K562 (cell line): Measurements from ENCODE around the gene SYK. TPM values are rescaled to one million over a fixed set of nuclear protein-coding genes. Genes with fewer than 3 reads are reported as not detected.

ENCODE experiments used
- ATAC-seq: fragments of 200-7000 bp; cut with Tn5 transposase; 3 replicates; pipeline ENCODE4 v1.9.1; 2020; ENCODE audit warnings: moderate library complexity
- BruUV-seq: library from RNA; stranded (reverse); fragments of 400-500 nt; replicated peaks from 2 replicates; lab custom pipeline; 2021; lab: Mats Ljungman, UMichigan
- CTCF ChIA-PET: fragments of 300-600 bp; formaldehyde crosslinking; extraction: SDS; loops from one replicate; lab custom pipeline; 2021; ENCODE audit warnings: low intra/inter-chr PET ratio; lab: Yijun Ruan, JAX
- POLR2A ChIA-PET: fragments of 300-600, 350-650 bp; sonication (Branson Sonifier 250); formaldehyde crosslinking; extraction: SDS; loops from one replicate; lab custom pipeline; 2021; ENCODE audit warnings: antibody characterized with exemption, inconsistent platforms; lab: Yijun Ruan, JAX
- DNase-seq, 4 experiments: peaks; one replicate each; pipeline versions ENCODE4 v3.0.0 to v3.0.0-alpha.2; 2011 to 2018; ENCODE audit warnings: low spot score in 3 of 4, mixed read lengths in 3 of 4; ENCODE audit errors: extremely low read depth in 1 of 4
- FAIRE-seq: peaks from 2 replicates; lab custom pipeline; 2011; peaks lifted over from hg19 to GRCh38; lab: Jason Lieb, UNC
- H2AFZ ChIP-seq: 2 replicates; pipeline ENCODE4 v1.6.0; 2011; ENCODE audit warnings: low read depth, low read length, control low read depth, inconsistent platforms
- H3K27ac ChIP-seq: fragments of 200-600 bp; 3 replicates; pipeline ENCODE4 v1.8.0; 2011; ENCODE audit warnings: low read depth, mild to moderate bottlenecking, control low read depth, inconsistent platforms, low read length, moderate library complexity, mixed read lengths; ENCODE audit errors: extremely low read depth
- H3K27me3 ChIP-seq, 2 experiments: fragments of 300-600 bp in 1 of 2; 2 replicates in 1 of 2; 3 replicates in 1 of 2; pipeline versions ENCODE4 v1.6.0 to v1.8.0; 2011; ENCODE audit warnings: inconsistent platforms in 2 of 2, low read length in 2 of 2, mild to moderate bottlenecking in 1 of 2, mixed read lengths in 1 of 2, moderate library complexity in 1 of 2; ENCODE audit not compliant: control insufficient read depth in 2 of 2, insufficient read depth in 2 of 2
- H3K36me3 ChIP-seq: fragments of 300-600 bp; 3 replicates; pipeline ENCODE4 v1.8.0; 2011; ENCODE audit warnings: mild to moderate bottlenecking, low read length, inconsistent platforms; ENCODE audit not compliant: control insufficient read depth, insufficient read depth
- H3K4me1 ChIP-seq, 2 experiments: fragments of 200-600 bp in 1 of 2; replicated peaks in 1 of 2; 2 replicates in 1 of 2; 3 replicates in 1 of 2; pipeline versions ENCODE4 v1.5.1 to v1.8.0; 2011; ENCODE audit warnings: inconsistent platforms in 2 of 2, low read length in 2 of 2, mild to moderate bottlenecking in 1 of 2, mixed read lengths in 1 of 2, moderate library complexity in 1 of 2; ENCODE audit not compliant: control insufficient read depth in 2 of 2, insufficient read depth in 2 of 2
- H3K4me2 ChIP-seq: 2 replicates; pipeline ENCODE4 v1.6.1; 2011; ENCODE audit warnings: low read length, control low read depth, inconsistent platforms, mixed read lengths; ENCODE audit not compliant: insufficient read depth
- H3K4me3 ChIP-seq: fragments of 200-600 bp; sonication (generic), shearing (Covaris generic); 2 replicates; pipeline ENCODE4 v1.5.1; 2016; ENCODE audit warnings: control low read depth, inconsistent platforms
- H3K79me2 ChIP-seq: fragments of 200-600 bp; 3 replicates; pipeline ENCODE4 v1.8.0; 2011; ENCODE audit warnings: low read length, inconsistent platforms; ENCODE audit not compliant: control insufficient read depth, insufficient read depth
- H3K9ac ChIP-seq, 2 experiments: 2 replicates each; pipeline versions ENCODE4 v1.6.0 to v1.6.1; 2011; ENCODE audit warnings: low read depth in 2 of 2, low read length in 2 of 2, control low read depth in 1 of 2, inconsistent platforms in 1 of 2, mild to moderate bottlenecking in 1 of 2, mixed read lengths in 1 of 2; ENCODE audit not compliant: insufficient read depth in 1 of 2
- H3K9me1 ChIP-seq: one replicate; pipeline ENCODE4 v1.6.0; 2011; ENCODE audit warnings: inconsistent platforms, mild to moderate bottlenecking, low read length, moderate library complexity; ENCODE audit not compliant: control insufficient read depth, insufficient read depth
- H3K9me3 ChIP-seq: replicated peaks from 2 replicates; pipeline ENCODE4 v1.5.1; 2011; ENCODE audit warnings: low read depth, low read length, inconsistent platforms; ENCODE audit not compliant: control insufficient read depth, insufficient read depth
- H4K20me1 ChIP-seq: replicated peaks from 2 replicates; pipeline ENCODE4 v1.6.1; 2011; ENCODE audit warnings: low read length, inconsistent platforms, mixed read lengths; ENCODE audit not compliant: control insufficient read depth, insufficient read depth
- ATF7 ChIP-seq: fragments of 450-650 bp; IDR thresholded peaks from 2 replicates; pipeline ENCODE4 v1.7.1; 2014; ENCODE audit warnings: mild to moderate bottlenecking, moderate library complexity
- ETV6 ChIP-seq, 3 experiments: fragments of 150-350 bp in 1 of 3; sonication (generic) in 1 of 3; formaldehyde crosslinking in 1 of 3; IDR thresholded peaks; 2 replicates each; pipeline versions ENCODE4 v1.6.1 to v1.8.0; 2014 to 2022; ENCODE audit warnings: borderline replicate concordance in 2 of 3, low read depth in 2 of 3, antibody characterized with exemption in 1 of 3, low read length in 1 of 3, mild to moderate bottlenecking in 1 of 3, missing genetic modification reagents in 1 of 3
- HDGF ChIP-seq: fragments of 450-650 bp; IDR thresholded peaks from 2 replicates; pipeline ENCODE4 v1.6.1; 2016
- NFIX ChIP-seq: fragments of 250-450 bp; sonication (Bioruptor Pico); IDR thresholded peaks from 2 replicates; pipeline ENCODE4 v1.4.0; 2020; ENCODE audit warnings: low read depth, mild to moderate bottlenecking, moderate library complexity
- NONO ChIP-seq, 2 experiments: fragments of 200-400 bp in 1 of 2; fragments of 450-650 bp in 1 of 2; formaldehyde crosslinking in 1 of 2; IDR thresholded peaks; 2 replicates each; pipeline ENCODE4 v1.6.1; 2017; ENCODE audit warnings: low read depth in 2 of 2, mild to moderate bottlenecking in 2 of 2, moderate library complexity in 2 of 2, low read length in 1 of 2
- OTX1 ChIP-seq: fragments of 450-650 bp; formaldehyde crosslinking; IDR thresholded peaks from 2 replicates; pipeline ENCODE4 v1.4.0; 2022; ENCODE audit warnings: mild to moderate bottlenecking
- PBX2 ChIP-seq, 2 experiments: IDR thresholded peaks in 1 of 2; conservative IDR thresholded peaks in 1 of 2; 2 replicates each; pipeline ENCODE4 v1.6.1; 2016; ENCODE audit warnings: low read depth in 2 of 2, mild to moderate bottlenecking in 1 of 2, missing compliant biosample characterization in 1 of 2, missing genetic modification characterization in 1 of 2, moderate library complexity in 1 of 2
- SMARCA5 ChIP-seq: fragments of 450-650 bp; IDR thresholded peaks from 2 replicates; pipeline ENCODE4 v1.6.1; 2016
- SPI1 ChIP-seq: IDR thresholded peaks from 2 replicates; pipeline ENCODE4 v1.6.1; 2011; ENCODE audit warnings: low read depth, low read length, control low read depth, borderline replicate concordance
- ZNF146 ChIP-seq: IDR thresholded peaks from one replicate; pipeline ENCODE4 v1.6.1; 2018; ENCODE audit warnings: missing compliant biosample characterization; ENCODE audit not compliant: unreplicated experiment
- ZNF766 ChIP-seq: fragments of 200-800 bp; sonication (Bioruptor generic); conservative IDR thresholded peaks from 2 replicates; pipeline ENCODE4 v1.6.1; 2016; ENCODE audit warnings: missing genetic modification characterization, missing compliant biosample characterization
- ZNF785 ChIP-seq: fragments of 250-450 bp; sonication (Bioruptor Pico); IDR thresholded peaks from 2 replicates; pipeline ENCODE4 v1.4.0; 2020; ENCODE audit warnings: mild to moderate bottlenecking
- WGBS: fragments of 100-300 bp; shearing (Covaris generic); methylation state at CpG from one replicate; pipeline ENCODE4 v1.1.6; 2016; ENCODE audit warnings: low coverage, mixed read lengths; ENCODE audit not compliant: insufficient coverage; ENCODE audit errors: missing lambda C conversion rate; 5-methylcytosine and 5-hydroxymethylcytosine counted together
- in situ Hi-C: fragments of 300-500 bp; cut with MboI; formaldehyde crosslinking; loops from 4 replicates; pipeline ENCODE4 v1.15.0; 2018; ENCODE audit warnings: inconsistent platforms, mixed read lengths
- intact Hi-C: fragments of 100-400 bp; cut with micrococcal nuclease; formaldehyde crosslinking; loops from 2 replicates; pipeline ENCODE4 v1.14.2; 2022
- polyA plus RNA-seq, 8 experiments: library from polyadenylated mRNA; depleted of rRNA in 4 of 8; stranded (reverse) in 5 of 8; unstranded in 3 of 8; fragments of >200 nt; fragmentation: Nextera tagmentation in 2 of 8; fragmentation: Illumina TruSeq in 1 of 8; extraction: Ambion mirVana in 2 of 8; extraction: Trizol in 1 of 8; gene quantifications; 2 replicates each; pipeline versions ENCODE4 v1.2.1 to v1.2.3, GENCODE V29; 2011 to 2014; ENCODE audit warnings: inconsistent platforms in 1 of 8, missing spikeins in 1 of 8
- total RNA-seq, 7 experiments: library from RNA; depleted of rRNA in 6 of 7; stranded (reverse); fragments of >200 nt in 6 of 7; fragmentation: Illumina TruSeq in 2 of 7; extraction: Trizol in 2 of 7; gene quantifications; 2 replicates each; pipeline versions ENCODE4 v1.2.1 to v1.2.3, GENCODE V29; 2011 to 2021; ENCODE audit warnings: low replicate concordance in 1 of 7

The SYK gene
- total and polyA plus RNA-seq, 9 of the 15 experiments (the other 6 are each of a cell fraction or from before 2014, with no cell fraction given), result 3.9 to 32.7 (median 16.7) TPM

- Histone ChIP-seq H3K4me3 (no peak overlapping the region), H3K36me3 (peaks cover 3% of the 10 kb centered on the region; the same call in 1 of the 3 replicates)
- no peak for FAIRE-seq
- POLR2A ChIA-PET, result no interaction called here
- no peak for TF ChIP-seq HDGF
- no peak for TF ChIP-seq SMARCA5
- no peak for TF ChIP-seq NONO (IDR thresholded peaks at IDR 0.05; ENCODE audit: low read depth in 2 of 2, low read length in 1 of 2)
- TF ChIP-seq ZNF766, result no peak
- TF ChIP-seq, all 486 proteins: peak for 0
- H3K4me2 ChIP-seq, result no peak overlapping the region
- H3K9me3 ChIP-seq, result no peaks in the 10 kb centered on the region
- H4K20me1 ChIP-seq, result no peaks in the 10 kb centered on the region
- no peak overlapping the region; the same call in 2 of the 3 replicates for H3K27ac ChIP-seq
- H3K4me1 ChIP-seq, result peaks cover 6 to 29% of the 10 kb centered on the region in 2 experiments; a peak in 4 of 5 replicates
- H3K79me2 ChIP-seq, result peaks cover 24% of the 10 kb centered on the region
- intact Hi-C loops (no loop called here), in situ Hi-C loops (no loop called here)
- no peaks in the 10 kb centered on the region for H3K9me1 ChIP-seq
- H3K27me3 ChIP-seq, result no peaks in the 10 kb centered on the region
- DNase-seq (no peak), ATAC-seq (no peak)
- 88% methylated on average over 3 of the region's 4 CpGs for WGBS
- CTCF ChIA-PET, result no interaction called here
- no TSS peak for BruUV-seq
- no peak overlapping the region for H3K9ac ChIP-seq
- H2AFZ ChIP-seq, result no peak overlapping the region
Measured at GRCh38 chr9:90814355-90814754, 12.7 kb downstream of the SYK start.

- H3K4me2 ChIP-seq, result peak overlapping the region; percentile 39
- peak; percentile 84 for FAIRE-seq
- ATAC-seq, result peak; percentile 90
- TF ChIP-seq SPI1, result no peak
- no peak for TF ChIP-seq NFIX (CRISPR knock-in tag)
- TF ChIP-seq ZNF146 (CRISPR knock-in tag), result no peak
- TF ChIP-seq OTX1, result no peak
- TF ChIP-seq ATF7, result no peak
- TF ChIP-seq ZNF785 (CRISPR knock-in tag), result no peak
- no peak for TF ChIP-seq PBX2 (CRISPR knock-in tag; IDR thresholded peaks at IDR 0.05; ENCODE audit: low read depth)
- peak; percentile 62 for TF ChIP-seq PBX2 (tag; conservative IDR thresholded peaks at IDR 0.05; ENCODE audit: low read depth)
- peak; percentile 26 to 87; a peak in 2 of 4 replicates for TF ChIP-seq ETV6 (IDR thresholded peaks at IDR 0.05; ENCODE audit: borderline replicate concordance in 1 of 2, low read depth in 2 of 2, low read length in 1 of 2)
- no peak for TF ChIP-seq ETV6 (CRISPR knock-in tag; IDR thresholded peaks at IDR 0.05; ENCODE audit: borderline replicate concordance)
Measured at GRCh38 chr9:90815183-90815943, 13.7 kb downstream of the SYK start.

More at GRCh38 chr9:90815183-90815943, 13.7 kb downstream of the SYK start:
- in situ Hi-C loops (no loop called here), intact Hi-C loops (no loop called here)
- H3K27me3 ChIP-seq, result no peaks in the 10 kb centered on the region
- H4K20me1 ChIP-seq, result no peaks in the 10 kb centered on the region
- peaks cover 3% of the 10 kb centered on the region; the same call in 1 of the 3 replicates for H3K36me3 ChIP-seq
- H3K4me3 ChIP-seq, result no peak overlapping the region
- peak; percentile 20 to 74 (median 46) for DNase-seq
- peaks cover 24% of the 10 kb centered on the region for H3K79me2 ChIP-seq
- ChIA-PET POLR2A (interaction anchor here (1.0 to 1.8 kb wide), 2 partner anchors 10 to 14 kb away, joined by 4 to 5 read pairs; partner anchors contain the start of gene SYK), CTCF (no interaction called here)
- peak overlapping the region; percentile 77 for H2AFZ ChIP-seq
- H3K27ac ChIP-seq, result peak overlapping the region; percentile 82
- H3K4me1 ChIP-seq, result peaks cover 6 to 26% of the 10 kb centered on the region in 2 experiments; a peak in 4 of 5 replicates
- H3K9me1 ChIP-seq, result no peaks in the 10 kb centered on the region
- H3K9ac ChIP-seq, result peak overlapping the region; percentile 30 to 77
- no TSS peak for BruUV-seq
- 8% methylated on average over 10 of the region's 13 CpGs for WGBS
- no peaks in the 10 kb centered on the region for H3K9me3 ChIP-seq
